GM18526 (cell line): ENCODE measurements around the gene SPAG16.

Experiments
- POLR2A ChIP-seq: IDR thresholded peaks from 3 replicates; pipeline ENCODE4 v1.6.1; 2011; ENCODE audit not compliant: insufficient read length; ENCODE audit errors: extremely low read depth

The SPAG16 gene

DNA sequence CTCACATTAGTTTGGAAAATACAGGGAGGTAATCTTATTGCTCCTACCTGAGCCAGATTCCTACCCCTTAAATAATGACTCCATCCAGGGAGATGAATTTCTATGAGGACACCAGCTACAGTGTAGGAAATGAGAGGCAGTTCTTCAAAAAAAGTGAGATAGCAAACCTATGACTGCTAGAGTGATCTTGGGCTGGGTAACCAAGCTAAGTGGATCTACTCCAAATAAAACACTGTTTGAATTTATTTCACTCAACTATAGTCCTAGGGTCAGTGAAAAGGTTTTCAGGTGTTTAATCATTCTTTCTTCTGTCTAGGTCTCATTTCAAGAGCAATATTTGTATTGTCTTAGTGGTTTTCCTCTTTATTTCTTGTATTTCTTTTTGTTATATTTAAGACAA lies 854.5 kb downstream of the SPAG16 start:
- no peak for TF ChIP-seq POLR2A

DNA sequence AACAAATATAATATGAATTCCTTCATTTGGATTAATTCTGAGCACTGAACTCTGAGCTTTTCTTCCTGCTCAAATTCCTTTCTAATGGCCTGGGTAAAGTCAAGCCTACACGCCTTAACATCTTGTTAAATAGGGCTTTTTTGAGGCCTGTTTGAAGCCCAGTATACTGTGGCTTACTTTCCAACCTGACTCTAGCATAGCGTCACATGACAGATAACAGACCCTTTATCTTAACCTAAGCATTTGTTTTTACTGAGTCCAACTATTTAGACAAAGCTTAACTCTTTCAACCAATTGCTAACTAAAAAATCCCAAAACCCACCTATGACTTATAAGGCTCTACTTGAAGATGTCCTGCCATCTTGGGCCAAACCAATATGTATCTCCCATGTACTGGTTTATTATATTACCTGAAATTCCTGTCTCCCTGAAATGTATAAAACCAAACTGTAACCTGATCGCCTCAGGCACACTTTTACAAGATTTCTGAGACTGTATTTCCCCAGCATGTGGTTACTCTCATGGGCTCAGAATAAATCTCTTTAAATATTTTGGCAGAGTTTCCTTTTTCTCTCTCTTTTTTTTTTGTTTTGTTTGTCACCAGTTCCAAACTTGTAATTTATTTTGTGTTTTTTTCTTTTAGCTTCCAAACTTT lies 855.5 kb downstream of the SPAG16 start:
- TF ChIP-seq POLR2A: no peak

DNA sequence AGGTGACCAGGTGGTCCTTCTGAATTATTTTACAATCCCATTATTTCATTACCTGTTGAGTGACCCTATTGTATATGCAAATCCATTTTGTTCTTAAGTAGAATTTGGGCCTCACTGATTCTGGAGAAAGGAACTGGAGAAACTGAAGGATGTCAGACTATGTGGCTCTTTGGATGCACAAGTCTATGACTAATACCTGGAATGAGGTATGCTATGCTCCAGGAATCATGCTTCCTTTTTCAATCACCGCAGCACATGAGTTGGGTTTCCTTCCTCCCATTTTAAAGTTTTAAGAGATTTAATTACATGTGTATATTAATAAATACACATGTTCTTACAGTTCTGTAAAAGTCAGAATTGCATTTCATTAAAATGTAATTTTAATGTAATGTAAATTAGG lies 872.7 kb downstream of the SPAG16 start:
- no peak for TF ChIP-seq POLR2A

- no peak for TF ChIP-seq POLR2A
These were observed 874.6 kb downstream of the SPAG16 start for GRCh38 chr2:214158851-214159250.

DNA sequence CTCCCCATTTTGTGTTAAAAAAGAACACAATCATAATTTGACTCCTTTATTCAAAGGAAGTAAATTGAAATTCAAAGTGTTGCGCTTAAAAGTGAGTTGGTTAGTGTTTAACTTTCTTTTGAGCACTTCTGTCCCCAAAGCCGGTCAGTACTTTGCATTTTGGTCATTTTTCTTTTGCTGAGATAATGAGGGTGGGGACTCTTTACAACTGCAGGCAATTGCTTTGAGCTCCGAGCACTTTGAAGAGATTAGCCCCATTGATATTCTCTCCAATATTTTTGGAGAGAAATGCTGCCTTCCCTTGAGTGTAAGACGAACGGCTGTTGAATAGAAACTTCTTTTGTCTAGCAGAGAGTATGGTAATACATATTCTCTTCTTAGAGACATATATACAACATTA lies 885.0 kb downstream of the SPAG16 start:
- TF ChIP-seq POLR2A: no peak

GRCh38 chr2:214169736-214170135 lies 885.5 kb downstream of the SPAG16 start:
- TF ChIP-seq POLR2A: no peak

DNA sequence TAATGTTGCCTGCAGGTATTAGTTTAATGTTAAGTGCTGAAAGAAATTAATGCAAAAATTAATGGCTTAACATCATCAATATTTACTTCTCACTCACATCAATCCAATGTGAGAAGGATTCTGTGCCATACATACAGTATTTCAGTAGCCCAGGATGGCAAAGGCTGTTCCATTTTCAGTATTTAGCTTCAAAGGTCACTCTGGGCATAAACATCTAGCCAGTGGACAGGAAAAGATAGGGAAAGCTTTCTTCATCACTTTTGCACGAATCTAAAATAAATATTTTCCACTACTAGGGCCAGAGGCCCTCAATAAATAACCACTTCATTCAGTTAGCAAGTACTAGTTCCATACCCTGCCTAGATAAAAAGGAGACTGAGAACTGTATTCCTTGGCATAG lies 890.3 kb downstream of the SPAG16 start:
- TF ChIP-seq POLR2A: no peak

GRCh38 chr2:214180071-214180470 lies 895.8 kb downstream of the SPAG16 start:
- TF ChIP-seq POLR2A: no peak

GRCh38 chr2:214180686-214181085 lies 896.4 kb downstream of the SPAG16 start:
- TF ChIP-seq POLR2A: no peak

DNA sequence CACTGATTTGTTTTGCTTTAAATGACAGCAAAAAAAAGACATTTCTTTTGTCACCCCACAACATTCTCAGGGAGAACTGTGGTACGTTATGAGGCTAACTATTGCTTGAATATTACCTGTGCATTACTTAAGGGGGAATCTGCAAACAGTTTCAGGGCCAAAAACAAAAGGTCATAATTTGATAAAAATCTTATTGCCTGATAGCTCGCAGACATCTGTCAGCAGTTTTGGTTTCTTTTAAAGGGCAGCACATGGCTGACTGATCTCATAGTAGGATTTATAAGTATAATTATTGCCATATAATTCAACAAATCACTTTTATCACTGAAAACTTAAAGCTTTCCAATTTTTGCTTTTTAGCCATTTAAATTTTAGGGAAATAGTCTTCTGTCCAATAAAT lies 900.2 kb downstream of the SPAG16 start:
- no peak for TF ChIP-seq POLR2A

- no peak for TF ChIP-seq POLR2A
These were observed 901.3 kb downstream of the SPAG16 start for GRCh38 chr2:214185546-214185945.

- TF ChIP-seq POLR2A: no peak
These were observed 908.4 kb downstream of the SPAG16 start for GRCh38 chr2:214192711-214193110.

DNA sequence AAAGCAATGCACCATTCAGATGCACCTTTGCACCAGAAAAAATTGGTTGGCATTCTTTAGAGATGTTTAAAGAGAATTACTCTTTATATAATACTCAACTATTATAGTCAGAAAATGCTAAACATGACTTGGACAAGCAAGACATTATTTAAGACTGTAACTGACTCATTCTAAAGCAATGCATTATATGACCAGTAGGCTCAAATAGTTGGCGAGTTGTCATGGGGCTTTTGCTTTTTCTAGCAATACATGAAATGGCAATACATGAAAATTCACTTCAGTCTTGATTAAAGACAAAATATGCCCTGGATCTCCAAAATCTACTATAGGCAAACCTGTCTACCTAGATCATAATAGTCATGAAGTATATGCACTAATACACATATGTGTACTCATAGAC lies 909.7 kb downstream of the SPAG16 start:
- no peak for TF ChIP-seq POLR2A

DNA sequence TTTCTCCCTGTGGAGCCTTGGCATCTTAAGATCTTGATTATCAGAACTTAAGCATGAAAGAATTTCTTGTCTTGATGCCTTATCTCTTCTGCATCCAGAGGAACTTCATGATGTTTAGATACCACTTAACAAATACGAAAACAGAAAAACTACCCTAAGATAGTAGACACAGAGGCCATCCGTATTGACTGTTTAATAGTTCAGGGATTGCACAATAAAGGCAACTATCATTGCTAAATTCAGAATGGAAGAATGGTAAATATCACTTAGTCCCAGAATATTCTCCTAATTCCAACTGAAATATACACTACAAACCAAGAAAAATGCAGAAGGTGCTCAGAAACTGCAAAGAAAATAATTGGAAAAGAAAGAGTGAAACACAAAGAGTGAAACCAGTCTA lies 912.0 kb downstream of the SPAG16 start:
- no peak for TF ChIP-seq POLR2A

DNA sequence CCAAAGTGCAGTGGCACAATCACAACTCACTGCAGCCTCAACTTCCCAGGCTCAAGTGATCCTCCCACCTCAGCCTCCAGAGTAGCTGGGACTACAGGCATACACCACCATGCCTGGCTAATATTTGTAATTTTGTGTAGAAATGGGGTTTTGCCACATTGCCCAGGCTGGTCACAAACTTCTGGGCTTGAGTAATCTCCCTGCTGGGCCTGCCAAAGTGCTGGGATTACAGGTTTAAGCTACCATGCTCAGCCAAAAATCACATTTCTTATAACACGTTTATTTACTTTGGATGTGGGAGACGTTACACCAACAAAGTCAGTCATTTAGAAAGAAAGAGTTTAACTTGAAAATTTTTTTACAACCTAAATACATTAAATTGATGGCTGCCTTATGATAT lies 917.6 kb downstream of the SPAG16 start:
- TF ChIP-seq POLR2A: no peak

DNA sequence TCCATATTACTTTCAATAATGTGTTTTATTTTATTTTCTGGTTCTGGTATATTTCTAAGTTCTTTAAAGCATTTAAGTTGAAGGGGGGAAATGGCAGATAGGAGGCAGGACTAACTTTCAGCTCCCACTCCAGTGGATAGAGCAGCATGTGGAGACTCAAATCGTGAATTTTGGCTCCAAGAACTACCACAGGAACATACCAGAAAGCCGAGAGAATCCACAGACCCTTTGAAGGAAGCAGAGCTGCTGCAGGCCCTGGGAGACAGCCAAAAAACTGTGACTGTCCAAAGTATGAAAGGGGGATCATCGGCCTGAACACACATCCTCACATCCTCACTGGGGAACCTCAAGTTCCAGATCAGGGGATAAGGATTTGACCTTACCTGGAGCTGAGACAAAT lies 919.0 kb downstream of the SPAG16 start:
- no peak for TF ChIP-seq POLR2A

- TF ChIP-seq POLR2A: no peak
These were observed 919.6 kb downstream of the SPAG16 start for GRCh38 chr2:214203744-214204289.

DNA sequence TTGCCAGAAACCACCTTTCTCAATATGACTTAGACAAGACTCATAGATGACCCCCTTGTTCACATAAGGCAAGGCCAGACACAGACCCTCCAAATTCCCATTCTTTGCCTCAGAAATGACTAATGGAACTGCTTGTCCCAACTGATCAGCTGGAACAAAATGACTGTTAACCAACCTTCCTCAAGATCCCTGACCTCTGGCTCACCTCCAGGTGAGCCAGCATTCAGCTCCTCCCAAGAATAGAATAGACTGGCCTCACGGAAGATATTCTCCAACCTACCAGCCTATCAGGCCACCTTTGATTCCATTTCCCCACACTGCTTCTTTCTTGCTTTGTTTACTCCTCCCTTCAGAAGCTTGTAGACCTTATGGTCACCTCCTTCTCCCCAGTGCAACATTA lies 930.8 kb downstream of the SPAG16 start:
- TF ChIP-seq POLR2A: no peak

DNA sequence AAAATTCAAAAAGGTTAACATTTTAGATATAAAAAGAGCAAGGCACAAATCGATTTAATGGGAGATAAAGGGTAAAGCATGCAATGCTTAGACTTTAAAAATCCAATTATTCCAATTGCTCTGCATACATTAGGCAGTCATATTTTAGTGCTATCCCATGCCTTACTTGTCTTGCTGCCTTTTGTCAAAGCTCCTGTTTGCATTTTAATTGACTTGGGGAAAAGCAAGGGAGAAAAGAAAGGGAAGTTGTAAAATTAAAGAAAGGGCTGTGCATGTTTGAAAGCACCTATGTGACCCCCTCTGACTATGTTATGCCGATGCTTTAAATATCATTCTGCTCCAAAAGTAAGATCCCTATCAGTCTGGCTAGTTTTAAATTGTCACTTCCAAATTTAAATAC lies 932.9 kb downstream of the SPAG16 start:
- TF ChIP-seq POLR2A: no peak
